GM12872 (cell line): ENCODE measurements around the gene PADI6.

ENCODE experiments used
- CTCF ChIP-seq: IDR thresholded peaks from 3 replicates; pipeline ENCODE4 v1.5.1; 2011; ENCODE audit warnings: low read depth, mild to moderate bottlenecking, low read length, moderate library complexity; ENCODE audit not compliant: insufficient read depth

Gene PADI6

GRCh38 chr1:17339521-17339920, 32.5 kb upstream of the PADI6 start:
- no peak for TF ChIP-seq CTCF

DNA sequence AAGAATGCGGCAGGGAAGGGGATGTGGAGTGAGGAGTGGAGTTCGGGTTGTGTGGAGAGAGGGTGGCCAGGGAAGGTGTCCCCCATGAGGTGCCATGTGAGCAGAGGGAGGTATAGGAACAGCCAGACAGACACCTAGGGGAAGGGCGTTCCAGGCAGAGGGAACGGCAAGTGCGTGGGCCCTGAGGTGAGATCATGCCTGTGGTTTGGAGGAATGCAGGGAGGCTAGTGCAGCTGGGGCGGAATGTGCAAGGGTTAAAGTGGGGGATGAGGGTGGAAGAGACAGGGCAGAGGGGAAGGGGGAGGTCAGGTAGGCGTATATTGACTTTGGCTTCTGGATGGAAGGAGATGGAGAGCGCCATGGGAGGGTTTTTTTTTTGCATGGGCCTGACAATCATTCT, 31.6 kb upstream of the PADI6 start:
- TF ChIP-seq CTCF: no peak

GRCh38 chr1:17342014-17342441, 30.0 kb upstream of the PADI6 start:
- no peak for TF ChIP-seq CTCF

- no peak for TF ChIP-seq CTCF
Observed at GRCh38 chr1:17346046-17346789, 25.8 kb upstream of the PADI6 start.

DNA sequence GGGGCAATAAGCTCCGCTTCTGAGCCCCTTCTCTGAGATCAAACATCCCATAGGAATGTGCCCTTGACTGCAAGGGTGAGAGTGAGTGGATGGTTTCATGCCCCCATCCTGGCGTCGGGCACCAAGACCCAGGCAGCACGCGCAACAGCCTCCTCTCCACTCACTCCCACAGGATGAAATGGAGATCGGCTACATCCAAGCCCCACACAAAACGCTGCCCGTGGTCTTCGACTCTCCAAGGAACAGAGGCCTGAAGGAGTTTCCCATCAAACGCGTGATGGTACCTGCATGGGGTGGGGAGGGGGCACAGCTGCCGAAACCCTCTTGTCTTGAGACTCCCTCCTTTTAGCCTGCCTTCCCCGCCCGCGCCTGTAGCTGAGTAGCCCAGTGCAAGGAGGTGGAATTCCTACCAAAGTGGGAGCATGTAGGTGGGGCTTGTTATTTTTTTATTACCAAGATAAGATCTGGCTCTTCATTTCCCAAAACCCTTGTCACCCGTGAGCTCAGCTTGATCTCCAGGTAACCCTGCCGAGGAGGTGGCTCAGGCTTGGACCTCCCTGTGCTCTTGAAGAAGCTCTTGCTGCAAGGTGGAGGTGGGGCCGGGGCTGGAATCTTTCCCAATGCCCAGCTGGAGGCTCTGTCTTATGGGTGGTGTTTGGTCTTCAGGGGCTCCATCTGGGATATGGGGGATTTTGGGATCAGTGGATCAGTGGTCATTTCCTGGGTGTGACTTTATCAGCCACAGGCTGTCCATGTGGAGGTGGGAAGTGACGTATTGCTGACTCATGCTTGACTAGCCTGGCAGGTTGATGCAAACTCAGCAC, 24.0 kb upstream of the PADI6 start:
- no peak for TF ChIP-seq CTCF

DNA sequence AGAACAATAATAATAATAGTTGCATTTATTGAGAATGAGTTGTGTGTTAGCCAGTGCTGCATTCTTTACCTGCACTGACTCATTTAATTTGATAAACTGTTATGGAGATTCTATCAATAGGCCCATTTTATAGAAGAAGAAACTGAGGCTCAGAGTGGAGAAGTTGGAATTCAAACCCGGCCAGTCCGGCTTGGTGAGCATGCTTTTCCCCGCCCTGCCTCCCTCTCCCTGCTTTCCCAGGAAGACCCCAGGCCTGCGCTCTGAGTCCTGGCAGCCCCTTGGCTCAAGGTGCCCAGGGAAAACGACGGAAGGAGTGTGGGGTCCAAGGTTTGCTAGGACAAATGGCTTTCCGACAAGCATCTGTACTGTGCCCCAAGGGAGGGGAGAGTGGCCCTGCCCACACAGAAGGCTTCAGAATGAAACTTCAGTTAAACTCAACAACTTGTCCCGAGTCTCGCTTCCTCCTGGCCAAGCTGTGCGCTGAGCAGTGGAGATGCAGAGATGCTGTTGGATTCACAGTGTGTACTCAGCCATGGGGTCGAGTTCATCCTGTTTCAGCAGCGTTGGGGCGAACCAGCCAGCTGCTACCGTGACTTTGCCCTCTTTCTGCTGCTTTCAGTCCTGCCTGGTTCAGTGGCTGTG, 23.3 kb upstream of the PADI6 start:
- no peak for TF ChIP-seq CTCF

DNA sequence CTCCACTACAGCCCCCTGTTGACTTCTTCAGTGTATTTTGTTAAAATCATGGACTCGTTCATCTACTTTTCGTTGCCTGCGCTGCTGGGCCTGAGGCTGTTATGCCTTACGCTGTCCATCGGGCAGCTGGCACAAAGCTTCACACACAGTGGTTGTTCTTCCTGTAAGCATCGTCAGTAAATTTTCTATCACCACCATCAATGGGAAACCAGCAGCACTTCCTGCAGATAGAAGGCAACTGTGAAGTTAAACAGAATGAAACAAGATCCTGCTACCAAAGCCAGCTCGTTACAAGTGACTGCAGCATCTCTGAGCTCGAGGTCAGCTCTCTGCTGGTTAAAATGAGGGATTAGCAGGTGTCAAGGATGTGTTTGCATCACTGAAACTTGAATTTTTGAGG, 21.9 kb upstream of the PADI6 start:
- no peak for TF ChIP-seq CTCF
